Activated CD4-positive, CD25-positive, alpha-beta regulatory T cell (primary cell): ENCODE results near the gene ZNF622.
"Not testable (repeated sequence)": the region's sequence is repeated elsewhere in the genome, so short reads cannot be mapped to it uniquely, and the experiment has no call there.

Experiments used
- DNase-seq, 4 experiments: peaks; one replicate each; lab custom pipeline; 2025; lab: John Stamatoyannopoulos, UW

ZNF622 gene

GRCh38 chr5:16480144-16480543 is 14.5 kb upstream of the ZNF622 start:
- no peak for DNase-seq

GRCh38 chr5:16477541-16477940 is 11.9 kb upstream of the ZNF622 start:
- DNase-seq: no peak

- DNase-seq: not testable (repeated sequence)
These were observed 10.8 kb upstream of the ZNF622 start for GRCh38 chr5:16476417-16476816.

- no peak for DNase-seq
These were observed 5.8 kb upstream of the ZNF622 start for GRCh38 chr5:16471387-16471786.

GRCh38 chr5:16467363-16468219 is 2.0 kb upstream of the ZNF622 start:
- DNase-seq: no peak

GRCh38 chr5:16464664-16465543 is 696 bp downstream of the ZNF622 start:
- no peak for DNase-seq

- no peak for DNase-seq
These were observed 1.4 kb downstream of the ZNF622 start for GRCh38 chr5:16464231-16464630.

GRCh38 chr5:16461782-16462181 is 3.8 kb downstream of the ZNF622 start:
- DNase-seq: no peak

GRCh38 chr5:16461026-16461425 is 4.6 kb downstream of the ZNF622 start:
- DNase-seq: no peak

GRCh38 chr5:16459451-16459850 is 6.1 kb downstream of the ZNF622 start:
- DNase-seq: no peak

GRCh38 chr5:16457853-16458252 is 7.7 kb downstream of the ZNF622 start:
- no peak for DNase-seq

- DNase-seq: no peak
These were observed 8.1 kb downstream of the ZNF622 start for GRCh38 chr5:16457451-16457850.

GRCh38 chr5:16456103-16456832 is 9.3 kb downstream of the ZNF622 start:
- no peak for DNase-seq

GRCh38 chr5:16455668-16456067 is 9.9 kb downstream of the ZNF622 start:
- DNase-seq: no peak

- DNase-seq: no peak
These were observed 10.9 kb downstream of the ZNF622 start for GRCh38 chr5:16454686-16455085.

- DNase-seq: no peak
These were observed 12.0 kb downstream of the ZNF622 start for GRCh38 chr5:16453609-16454008.

GRCh38 chr5:16450163-16450562 is 15.4 kb downstream of the ZNF622 start:
- DNase-seq: no peak

- no peak for DNase-seq
These were observed 18.6 kb downstream of the ZNF622 start for GRCh38 chr5:16446993-16447392.

GRCh38 chr5:16437977-16438376 is 27.6 kb downstream of the ZNF622 start:
- DNase-seq: no peak

- DNase-seq: not testable (repeated sequence)
These were observed 29.4 kb downstream of the ZNF622 start for GRCh38 chr5:16436065-16436682.

GRCh38 chr5:16431490-16431889 is 34.1 kb downstream of the ZNF622 start:
- DNase-seq: no peak
